AG20443 (cell line): Measurements from ENCODE around the gene DNASE1L2.

Experiments
- DNase-seq: peaks from one replicate; pipeline ENCODE4 v3.0.0; 2012; ENCODE audit warnings: low spot score, mixed read lengths

Gene DNASE1L2

DNA sequence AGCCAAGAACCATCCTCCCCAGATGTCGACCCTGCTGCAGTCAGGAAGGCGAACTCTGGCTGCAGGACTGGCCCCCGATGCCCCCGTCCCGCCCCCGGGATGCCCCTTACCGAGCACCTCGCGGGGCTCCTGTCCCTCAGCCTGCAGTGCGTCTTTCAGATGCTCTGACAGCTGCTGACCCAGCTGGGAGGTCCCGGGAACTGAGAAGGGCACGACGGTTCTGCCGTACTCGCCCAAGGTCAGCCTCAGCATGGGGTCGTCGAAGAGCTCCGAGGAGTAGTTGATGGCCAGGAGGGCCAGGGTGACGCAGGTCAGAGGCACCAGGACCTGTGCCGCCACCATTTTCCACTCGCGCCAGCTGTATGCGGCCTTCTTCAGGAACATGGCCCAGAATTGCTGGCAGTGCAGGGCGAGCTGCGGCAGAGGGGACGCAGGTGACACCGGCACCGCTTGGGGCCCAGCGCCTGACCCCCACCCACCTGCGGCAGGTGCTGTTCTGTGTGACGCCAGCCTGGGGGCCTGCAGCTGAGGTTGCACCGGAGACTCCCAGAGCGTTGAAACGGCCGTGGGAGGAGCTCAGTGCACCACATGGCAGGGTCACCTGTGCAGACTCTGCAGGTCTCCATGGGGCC lies 51.8 kb downstream of the DNASE1L2 start:
- no peak for DNase-seq
